HG03135 (cell line): Measurements from ENCODE around the gene ATXN1.
"Not testable (repeated sequence)": the region's sequence is repeated elsewhere in the genome, so short reads cannot be mapped to it uniquely, and the experiment has no call there.

ENCODE experiments used
- ATAC-seq: cut with Tn5 transposase; IDR thresholded peaks from one replicate; pipeline ENCODE4 v1.9.1; 2021; ENCODE audit warnings: mild to moderate bottlenecking, moderate library complexity; ENCODE audit not compliant: unreplicated experiment

The ATXN1 gene

DNA sequence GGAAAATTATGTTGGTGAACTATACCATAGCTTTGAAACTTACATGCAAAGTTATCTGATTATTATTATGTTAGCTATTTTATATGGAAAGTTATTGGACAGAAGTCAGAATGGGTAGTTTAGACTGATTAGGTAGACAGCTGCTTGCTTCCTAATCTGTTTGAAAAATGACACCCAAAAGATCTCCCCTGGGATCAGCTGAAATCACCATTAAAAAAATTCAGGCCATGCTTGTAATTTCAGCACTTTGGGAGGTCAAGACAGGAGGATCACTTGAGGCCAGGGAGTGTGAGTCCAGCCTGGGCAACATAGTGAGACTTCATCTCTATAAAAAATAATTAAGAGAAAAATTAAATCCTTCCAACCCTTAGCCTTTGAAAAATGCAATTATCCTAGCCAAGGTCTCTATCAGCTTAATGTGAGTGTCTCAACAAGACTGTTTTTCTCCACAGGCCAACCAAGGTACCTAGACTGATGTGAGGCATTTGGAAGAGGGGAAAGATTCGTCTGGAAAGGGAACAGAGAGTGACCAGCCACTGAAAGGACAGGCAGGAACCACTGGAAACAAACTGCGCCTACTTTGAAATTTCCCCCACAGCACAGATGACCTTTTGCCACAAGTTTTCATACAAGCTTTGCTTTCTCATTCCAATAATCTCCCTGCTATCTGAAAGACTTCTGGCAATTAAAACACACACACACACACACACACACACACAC, 290.6 kb downstream of the ATXN1 start:
- ATAC-seq = no peak

- ATAC-seq = no peak
Measured at GRCh38 chr6:16468991-16469615, 292.2 kb downstream of the ATXN1 start.

GRCh38 chr6:16466800-16467553, 294.3 kb downstream of the ATXN1 start:
- ATAC-seq = no peak

GRCh38 chr6:16464045-16464444, 297.2 kb downstream of the ATXN1 start:
- ATAC-seq = no peak

DNA sequence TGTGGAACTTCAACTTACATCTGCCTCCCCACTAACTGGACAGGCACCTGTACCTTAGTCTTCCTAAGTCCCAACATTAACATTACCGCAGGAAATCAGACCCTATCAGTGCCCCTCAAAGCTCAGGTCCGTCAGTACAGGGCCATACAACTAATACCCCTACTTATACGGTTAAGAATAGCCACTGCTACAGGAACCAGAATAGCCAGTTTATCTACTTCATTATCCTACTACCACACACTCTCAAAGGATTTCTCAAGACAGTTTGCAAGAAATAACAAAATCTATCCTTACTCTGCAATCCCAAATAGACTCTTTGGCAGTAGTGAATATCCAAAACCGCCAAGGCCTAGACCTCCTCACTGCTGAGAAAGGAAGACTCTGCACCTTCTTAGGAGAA, 298.0 kb downstream of the ATXN1 start:
- not testable (repeated sequence) for ATAC-seq

DNA sequence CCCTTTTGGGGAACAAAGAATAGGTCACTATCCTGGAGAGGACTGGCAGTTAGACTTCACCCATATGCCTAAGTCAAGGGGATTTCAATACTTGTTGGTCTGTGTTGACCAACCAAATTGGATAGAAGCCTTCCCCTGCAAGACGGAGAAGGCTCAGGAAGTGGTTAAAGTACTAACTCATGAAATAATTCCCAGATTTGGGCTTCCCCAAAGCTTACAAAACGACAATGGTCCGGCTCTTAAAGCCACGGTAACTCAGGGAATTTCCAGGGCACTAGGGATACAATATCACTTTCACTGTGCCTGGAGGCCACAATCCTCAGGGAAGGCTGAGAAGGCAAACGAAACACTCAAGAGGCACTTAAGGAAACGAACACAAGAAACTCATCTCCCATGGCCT, 299.8 kb downstream of the ATXN1 start:
- no peak for ATAC-seq

GRCh38 chr6:16459472-16459871, 301.8 kb downstream of the ATXN1 start:
- ATAC-seq = not testable (repeated sequence)

- ATAC-seq = no peak
Measured at GRCh38 chr6:16452348-16452747, 308.9 kb downstream of the ATXN1 start.

- no peak for ATAC-seq
Measured at GRCh38 chr6:16450821-16451220, 310.4 kb downstream of the ATXN1 start.

- no peak for ATAC-seq
Measured at GRCh38 chr6:16450285-16450684, 311.0 kb downstream of the ATXN1 start.

DNA sequence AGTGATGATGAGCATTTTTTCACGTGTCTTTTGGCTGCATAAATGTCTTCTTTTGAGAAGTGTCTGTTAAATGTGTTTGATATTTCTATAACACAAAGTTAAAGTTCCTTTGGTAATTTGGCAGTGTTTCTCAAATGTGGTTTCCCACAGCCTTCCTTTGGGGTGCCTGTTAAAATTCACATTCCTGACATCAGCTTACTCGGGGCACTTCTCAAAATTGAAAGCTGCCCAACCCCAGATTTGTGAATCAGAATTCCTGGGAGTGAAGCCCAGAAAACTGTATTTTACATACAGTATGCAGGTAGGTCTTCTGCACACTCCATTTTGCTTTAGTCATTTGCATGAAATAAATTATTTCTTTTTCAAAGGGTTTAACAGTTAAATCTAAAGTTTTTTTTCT, 315.0 kb downstream of the ATXN1 start:
- no peak for ATAC-seq

- ATAC-seq = no peak
Measured at GRCh38 chr6:16442031-16442430, 319.2 kb downstream of the ATXN1 start.

DNA sequence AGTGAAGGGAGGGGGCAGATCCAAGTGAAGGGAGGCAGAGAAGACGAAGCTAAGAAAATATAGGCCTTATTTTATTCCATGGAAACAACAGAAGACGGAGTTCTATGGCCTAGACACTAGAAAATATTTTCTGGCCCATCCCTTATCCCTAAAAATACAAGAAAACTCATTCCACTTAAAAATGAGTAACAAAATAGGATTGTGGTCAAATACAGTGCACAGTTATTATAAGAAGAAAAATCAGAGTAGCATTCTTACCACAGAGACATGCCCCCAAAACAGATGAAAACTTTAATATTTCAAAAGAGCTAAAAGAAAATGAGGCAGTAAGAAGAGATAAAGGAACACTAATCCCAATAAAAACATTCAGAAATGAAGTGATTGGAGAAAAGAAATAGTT, 320.0 kb downstream of the ATXN1 start:
- ATAC-seq = no peak

- no peak for ATAC-seq
Measured at GRCh38 chr6:16440636-16441212, 320.5 kb downstream of the ATXN1 start.

GRCh38 chr6:16438718-16439591, 322.3 kb downstream of the ATXN1 start:
- no peak for ATAC-seq

DNA sequence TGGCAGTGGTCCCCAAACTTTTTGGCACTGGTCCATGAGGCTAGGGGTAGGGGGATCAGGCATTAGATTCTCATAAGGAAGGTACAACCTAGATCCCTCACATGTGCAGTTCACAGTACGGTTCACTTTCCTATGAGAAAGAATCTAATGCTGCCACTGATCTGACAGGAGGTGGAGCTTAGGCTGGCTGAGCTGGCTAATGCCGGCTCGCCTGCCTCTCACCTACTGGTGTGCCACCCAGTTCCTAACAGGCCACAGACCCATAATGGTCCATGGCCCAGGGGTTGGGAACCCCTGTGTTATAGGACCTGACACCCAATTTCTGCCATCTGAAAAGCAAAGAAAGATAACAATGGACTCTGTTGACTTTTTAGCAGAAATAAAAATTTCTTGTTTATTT, 323.3 kb downstream of the ATXN1 start:
- no peak for ATAC-seq

DNA sequence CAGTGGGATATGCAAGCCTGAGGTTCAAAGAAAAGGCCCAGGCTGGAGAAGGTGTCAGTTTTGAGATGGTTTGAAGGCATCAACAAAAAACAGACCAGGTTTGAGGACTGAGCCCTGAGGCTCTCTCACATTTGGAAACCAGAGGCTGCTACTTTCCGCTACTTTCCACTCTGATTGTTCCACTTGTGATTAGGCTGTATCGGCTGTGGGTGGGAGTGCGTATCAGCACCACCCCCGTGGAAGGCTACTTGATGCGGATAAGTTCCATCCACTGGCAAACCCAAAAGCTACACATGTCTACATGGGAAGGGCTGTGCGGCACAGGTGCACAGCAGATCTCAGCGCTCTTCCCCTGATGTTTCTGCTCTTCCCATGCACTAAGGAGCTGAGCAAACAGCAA, 324.2 kb downstream of the ATXN1 start:
- no peak for ATAC-seq

DNA sequence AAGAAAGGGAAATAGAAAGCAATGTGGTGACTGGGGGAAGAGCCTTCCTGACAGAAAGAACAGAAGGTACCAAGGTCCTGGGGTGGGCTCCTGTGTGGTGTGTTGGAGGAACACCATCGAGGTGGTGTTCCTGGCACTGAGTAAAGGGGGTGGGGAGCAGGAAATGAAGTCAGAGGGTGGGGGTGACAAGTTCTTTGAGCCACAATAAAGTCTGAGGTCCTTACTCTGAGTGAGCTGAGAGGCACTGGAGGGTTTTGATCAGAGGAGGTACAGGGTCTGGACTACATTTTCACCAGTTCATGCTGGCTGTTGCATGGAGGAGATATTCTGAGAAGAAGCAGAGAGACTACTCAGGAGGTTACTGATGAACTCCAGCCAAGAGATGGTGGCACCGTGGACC, 324.7 kb downstream of the ATXN1 start:
- ATAC-seq = no peak

DNA sequence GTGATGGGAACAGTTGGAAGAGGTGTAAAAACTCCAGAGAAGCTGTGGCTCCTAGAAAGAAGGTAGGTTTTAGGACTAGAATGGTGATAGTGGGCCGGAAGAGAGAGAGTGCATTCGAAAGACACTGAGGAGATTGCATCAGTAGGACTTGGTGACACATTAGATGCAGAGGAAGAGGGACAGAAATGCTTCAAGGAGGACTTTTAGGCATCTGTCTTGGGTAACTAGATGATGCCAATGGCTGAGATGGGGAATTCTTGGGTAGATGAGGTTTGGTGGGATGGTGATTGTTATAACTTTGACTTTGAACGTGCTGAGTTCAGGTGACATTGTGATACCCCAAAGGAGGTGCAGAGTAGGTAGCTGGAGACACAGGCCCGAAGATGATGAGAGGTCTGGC, 326.4 kb downstream of the ATXN1 start:
- ATAC-seq = no peak

DNA sequence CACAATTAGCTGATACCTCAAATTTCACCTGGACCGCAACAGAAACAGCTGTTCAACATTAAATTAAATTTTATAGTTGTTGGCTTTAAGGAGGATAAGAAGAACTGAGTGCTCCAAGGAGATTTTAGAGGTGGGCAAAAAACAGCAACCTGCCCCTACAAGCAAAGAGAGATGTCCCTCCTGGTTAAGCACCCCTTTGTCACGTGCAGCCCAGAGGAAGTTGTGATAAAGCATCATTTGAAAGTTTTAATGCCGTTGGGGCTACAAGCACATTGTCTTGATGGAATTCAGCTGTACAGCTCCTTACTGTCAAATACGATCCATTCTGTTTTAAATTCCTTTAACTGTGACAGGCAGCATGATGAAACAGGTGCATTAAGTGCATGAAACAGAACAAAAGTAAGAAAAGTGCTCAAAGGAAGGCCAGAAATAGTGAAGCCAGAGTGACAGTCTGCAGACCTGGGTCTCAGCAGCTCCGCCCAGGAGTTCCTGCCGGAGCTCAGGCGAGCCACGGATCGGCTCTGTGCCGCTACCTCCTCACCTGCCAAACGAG, 327.8 kb downstream of the ATXN1 start:
- ATAC-seq = no peak
